MM.1S (cell line): Measurements from ENCODE around the gene TLE3.

ENCODE experiments used
- DNase-seq: peaks from one replicate; pipeline ENCODE4 v3.0.0-alpha.2; 2015
- H2AFZ ChIP-seq: fragments of 300-600 bp; sonication (generic); 2 replicates; pipeline ENCODE4 v1.6.0; 2016; ENCODE audit warnings: antibody characterized with exemption, low read length
- H3F3A ChIP-seq: fragments of 300-600 bp; sonication (generic); 2 replicates; pipeline ENCODE4 v1.6.1; 2016; ENCODE audit warnings: mild to moderate bottlenecking, antibody characterized with exemption, low read length, moderate library complexity, mixed read lengths; ENCODE audit not compliant: insufficient read depth
- H3K27ac ChIP-seq: fragments of 300-600 bp; sonication (generic); 2 replicates; pipeline ENCODE4 v1.5.1; 2016; ENCODE audit warnings: mild to moderate bottlenecking, low read length
- H3K27me3 ChIP-seq: fragments of 300-600 bp; sonication (generic); replicated peaks from 2 replicates; pipeline ENCODE4 v1.6.0; 2016; ENCODE audit warnings: low read length; ENCODE audit not compliant: insufficient read depth
- H3K36me3 ChIP-seq: fragments of 300-600 bp; sonication (generic); replicated peaks from 2 replicates; pipeline ENCODE4 v1.6.1; 2016; ENCODE audit warnings: mild to moderate bottlenecking, low read length, mixed read lengths; ENCODE audit not compliant: insufficient read depth
- H3K4me1 ChIP-seq: fragments of 300-600 bp; sonication (generic); 2 replicates; pipeline ENCODE4 v1.6.1; 2016; ENCODE audit warnings: low read length, mixed read lengths
- H3K4me2 ChIP-seq: fragments of 300-600 bp; sonication (generic); 2 replicates; pipeline ENCODE4 v1.6.0; 2016; ENCODE audit warnings: low read depth, low read length
- H3K4me3 ChIP-seq: fragments of 300-600 bp; sonication (generic); 2 replicates; pipeline ENCODE4 v1.5.1; 2016; ENCODE audit warnings: low read length, mixed read lengths
- H3K79me2 ChIP-seq: fragments of 300-600 bp; sonication (generic); 2 replicates; pipeline ENCODE4 v1.6.1; 2016; ENCODE audit warnings: mixed run types, low read length, mixed read lengths
- H3K9ac ChIP-seq: fragments of 300-600 bp; sonication (generic); 2 replicates; pipeline ENCODE4 v1.6.1; 2016; ENCODE audit warnings: low read length, mixed read lengths
- H3K9me2 ChIP-seq: fragments of 300-600 bp; sonication (generic); replicated peaks from 2 replicates; pipeline ENCODE4 v1.6.1; 2016; ENCODE audit warnings: mild to moderate bottlenecking, low read length, mixed read lengths; ENCODE audit not compliant: insufficient read depth
- H3K9me3 ChIP-seq: fragments of 300-600 bp; sonication (generic); replicated peaks from 2 replicates; pipeline ENCODE4 v1.6.1; 2016; ENCODE audit warnings: mild to moderate bottlenecking, low read length, mixed read lengths; ENCODE audit not compliant: insufficient read depth
- H4K20me1 ChIP-seq: fragments of 300-600 bp; sonication (generic); 2 replicates; pipeline ENCODE4 v1.6.1; 2016; ENCODE audit warnings: mild to moderate bottlenecking, low read length, moderate library complexity, mixed read lengths; ENCODE audit not compliant: insufficient read depth
- CTCF ChIP-seq: fragments of 300-600 bp; sonication (generic); IDR thresholded peaks from 2 replicates; pipeline ENCODE4 v1.5.1; 2016; ENCODE audit warnings: antibody characterized with exemption, low read length, mixed read lengths
- EZH2 ChIP-seq: fragments of 300-600 bp; sonication (generic); optimal IDR thresholded peaks from 2 replicates; pipeline ENCODE3; 2017; ENCODE audit warnings: low read depth, mild to moderate bottlenecking, antibody characterized with exemption, low read length, mixed read lengths
- EZH2phosphoT487 ChIP-seq: fragments of 300-600 bp; sonication (generic); IDR thresholded peaks from 2 replicates; pipeline ENCODE4 v1.6.1; 2018; ENCODE audit warnings: antibody characterized with exemption, low read length

The TLE3 gene

GRCh38 chr15:70112074-70112395, 14.3 kb upstream of the TLE3 start:
- Histone ChIP-seq H3K4me2 (no peak overlapping the region), H3K36me3 (no peaks in the 10 kb centered on the region)
- TF ChIP-seq EZH2phosphoT487 (no peak), EZH2 (no peak), CTCF (no peak)

GRCh38 chr15:70111203-70112073, 13.7 kb upstream of the TLE3 start:
- H4K20me1 ChIP-seq = no peaks in the 10 kb centered on the region
- H3K79me2 ChIP-seq = no peaks in the 10 kb centered on the region
- no peaks in the 10 kb centered on the region for H3K9me3 ChIP-seq
- no peak overlapping the region for H3K4me2 ChIP-seq
- H2AFZ ChIP-seq = no peak overlapping the region
- no peak overlapping the region for H3K27ac ChIP-seq
- no peaks in the 10 kb centered on the region for H3K36me3 ChIP-seq
- H3K9me2 ChIP-seq = no peaks in the 10 kb centered on the region
- no peaks in the 10 kb centered on the region for H3K4me1 ChIP-seq
- no peaks in the 10 kb centered on the region for H3K27me3 ChIP-seq
- H3K9ac ChIP-seq = no peak overlapping the region
- TF ChIP-seq EZH2 (no peak), EZH2phosphoT487 (no peak), CTCF (no peak)
- DNase-seq = no peak
- H3K4me3 ChIP-seq = no peak overlapping the region
- no peaks in the 10 kb centered on the region for H3F3A ChIP-seq

More at GRCh38 chr15:70112074-70112395, 14.3 kb upstream of the TLE3 start:
- Histone ChIP-seq H3K9me2 (no peaks in the 10 kb centered on the region), H3K9ac (no peak overlapping the region), H4K20me1 (no peaks in the 10 kb centered on the region), H3K4me1 (no peaks in the 10 kb centered on the region), H3K9me3 (no peaks in the 10 kb centered on the region), H3K4me3 (no peak overlapping the region), H2AFZ (no peak overlapping the region), H3K27me3 (no peaks in the 10 kb centered on the region), H3F3A (no peaks in the 10 kb centered on the region), H3K27ac (no peak overlapping the region), H3K79me2 (no peaks in the 10 kb centered on the region)
- DNase-seq = no peak

- Histone ChIP-seq H3K27ac (no peak overlapping the region), H3K4me1 (no peaks in the 10 kb centered on the region), H3K9ac (no peak overlapping the region), H3F3A (no peaks in the 10 kb centered on the region), H2AFZ (no peak overlapping the region), H3K9me2 (no peaks in the 10 kb centered on the region), H3K4me3 (no peak overlapping the region), H4K20me1 (no peaks in the 10 kb centered on the region), H3K9me3 (no peaks in the 10 kb centered on the region), H3K36me3 (no peaks in the 10 kb centered on the region), H3K79me2 (no peaks in the 10 kb centered on the region), H3K27me3 (no peaks in the 10 kb centered on the region), H3K4me2 (no peak overlapping the region)
- no peak for TF ChIP-seq EZH2phosphoT487
- TF ChIP-seq CTCF = no peak
- no peak for TF ChIP-seq EZH2
- DNase-seq = no peak
Measured at GRCh38 chr15:70109978-70110377, 12.3 kb upstream of the TLE3 start.
